K562 (cell line): ENCODE results near the gene LATS1. TPM values are rescaled to one million over a fixed set of nuclear protein-coding genes. Genes with fewer than 3 reads are reported as not detected.

Source experiments
- BHLHE40 ChIP-seq: IDR thresholded peaks from 2 replicates; pipeline ENCODE4 v1.6.1; 2011; ENCODE audit warnings: low read length, improper control_type of control experiment
- FOXK2 ChIP-seq, 2 experiments: fragments of 450-650 bp; IDR thresholded peaks in 1 of 2; conservative IDR thresholded peaks in 1 of 2; 2 replicates each; pipeline ENCODE4 v1.6.1; 2016; ENCODE audit warnings: low read depth in 2 of 2, mild to moderate bottlenecking in 1 of 2
- FOXP4 ChIP-seq: sonication (generic); formaldehyde crosslinking; IDR thresholded peaks from 2 replicates; pipeline ENCODE4 v1.8.0; 2022; ENCODE audit warnings: mild to moderate bottlenecking, missing genetic modification reagents, borderline replicate concordance
- NBN ChIP-seq: fragments of 450-650 bp; IDR thresholded peaks from 2 replicates; pipeline ENCODE4 v1.6.1; 2016; ENCODE audit warnings: low read depth, mild to moderate bottlenecking
- NR2F6 ChIP-seq: fragments of 450-650 bp; formaldehyde crosslinking; IDR thresholded peaks from 2 replicates; pipeline ENCODE4 v1.4.0; 2020; ENCODE audit warnings: mild to moderate bottlenecking
- SAFB ChIP-seq: fragments of 200-400 bp; formaldehyde crosslinking; IDR thresholded peaks from 2 replicates; pipeline ENCODE4 v1.6.1; 2017; ENCODE audit warnings: low read depth, low read length, borderline replicate concordance
- SAP30 ChIP-seq: fragments of 200-600 bp; sonication (generic); IDR thresholded peaks from 2 replicates; pipeline ENCODE4 v1.6.1; 2012; ENCODE audit warnings: borderline replicate concordance, low read depth, mild to moderate bottlenecking, moderate library complexity, low read length, control low read depth, inconsistent platforms; ENCODE audit not compliant: insufficient read depth, poor library complexity, severe bottlenecking
- STAT5B ChIP-seq: fragments of 250-450 bp; sonication (Bioruptor Pico); IDR thresholded peaks from 2 replicates; pipeline ENCODE4 v1.8.0; 2021; ENCODE audit warnings: mild to moderate bottlenecking, inconsistent platforms
- TAF1 ChIP-seq: IDR thresholded peaks from 2 replicates; pipeline ENCODE4 v1.6.1; 2011; ENCODE audit warnings: mild to moderate bottlenecking, low read length, moderate library complexity; ENCODE audit not compliant: insufficient read depth, control insufficient read depth, severe bottlenecking; ENCODE audit errors: extremely low read depth
- TAF9B ChIP-seq: fragments of 450-650 bp; IDR thresholded peaks from 2 replicates; pipeline ENCODE4 v1.6.1; 2018; ENCODE audit warnings: mild to moderate bottlenecking; ENCODE audit not compliant: partially characterized antibody
- ZBTB1 ChIP-seq: sonication (generic); formaldehyde crosslinking; IDR thresholded peaks from 2 replicates; pipeline ENCODE4 v1.8.1; 2023; ENCODE audit warnings: missing genetic modification reagents, low read depth, mild to moderate bottlenecking, borderline replicate concordance
- ZBTB7A ChIP-seq: IDR thresholded peaks from 2 replicates; pipeline ENCODE4 v1.6.1; 2011; ENCODE audit warnings: low read depth, mild to moderate bottlenecking, low read length, moderate library complexity, borderline replicate concordance; ENCODE audit not compliant: control insufficient read depth
- ZNF354B ChIP-seq: fragments of 250-450 bp; sonication (Bioruptor Pico); IDR thresholded peaks from 2 replicates; pipeline ENCODE4 v1.4.0; 2020
- ZNF551 ChIP-seq: fragments of 250-450 bp; sonication (Bioruptor Pico); IDR thresholded peaks from 2 replicates; pipeline ENCODE4 v1.5.0; 2021; ENCODE audit warnings: mild to moderate bottlenecking, moderate library complexity
- ZNF586 ChIP-seq: fragments of 450-650 bp; formaldehyde crosslinking; conservative IDR thresholded peaks from 2 replicates; pipeline ENCODE4 v1.4.0; 2020; ENCODE audit warnings: mild to moderate bottlenecking, moderate library complexity
- ZNF76 ChIP-seq: fragments of 250-450 bp; sonication (Bioruptor Pico); IDR thresholded peaks from 2 replicates; pipeline ENCODE4 v1.4.0; 2020; ENCODE audit warnings: mild to moderate bottlenecking, moderate library complexity, borderline replicate concordance
- polyA plus RNA-seq, 8 experiments: library from polyadenylated mRNA; depleted of rRNA in 4 of 8; stranded (reverse) in 5 of 8; unstranded in 3 of 8; fragments of >200 nt; fragmentation: Nextera tagmentation in 2 of 8; fragmentation: Illumina TruSeq in 1 of 8; extraction: Ambion mirVana in 2 of 8; extraction: Trizol in 1 of 8; gene quantifications; 2 replicates each; pipeline versions ENCODE4 v1.2.1 to v1.2.3, GENCODE V29; 2011 to 2014; ENCODE audit warnings: inconsistent platforms in 1 of 8, missing spikeins in 1 of 8
- total RNA-seq, 7 experiments: library from RNA; depleted of rRNA in 6 of 7; stranded (reverse); fragments of >200 nt in 6 of 7; fragmentation: Illumina TruSeq in 2 of 7; extraction: Trizol in 2 of 7; gene quantifications; 2 replicates each; pipeline versions ENCODE4 v1.2.1 to v1.2.3, GENCODE V29; 2011 to 2021; ENCODE audit warnings: low replicate concordance in 1 of 7
- TF ChIP-seq, protein P1 (sequence below): fragments of 450-650 bp; IDR thresholded peaks from 2 replicates; pipeline ENCODE4 v1.6.1; 2018; ENCODE audit warnings: mild to moderate bottlenecking, low read depth; ENCODE audit not compliant: partially characterized antibody
- TF ChIP-seq, protein P2 (sequence below): sonication (generic); formaldehyde crosslinking; IDR thresholded peaks from 2 replicates; pipeline ENCODE4 v1.8.0; 2022; ENCODE audit warnings: mild to moderate bottlenecking, missing genetic modification reagents

The LATS1 gene
- total and polyA plus RNA-seq, 9 of the 15 experiments (the other 6 are each of a cell fraction or from before 2014, with no cell fraction given): 5.0 to 36.3 (median 18.4) TPM

DNA sequence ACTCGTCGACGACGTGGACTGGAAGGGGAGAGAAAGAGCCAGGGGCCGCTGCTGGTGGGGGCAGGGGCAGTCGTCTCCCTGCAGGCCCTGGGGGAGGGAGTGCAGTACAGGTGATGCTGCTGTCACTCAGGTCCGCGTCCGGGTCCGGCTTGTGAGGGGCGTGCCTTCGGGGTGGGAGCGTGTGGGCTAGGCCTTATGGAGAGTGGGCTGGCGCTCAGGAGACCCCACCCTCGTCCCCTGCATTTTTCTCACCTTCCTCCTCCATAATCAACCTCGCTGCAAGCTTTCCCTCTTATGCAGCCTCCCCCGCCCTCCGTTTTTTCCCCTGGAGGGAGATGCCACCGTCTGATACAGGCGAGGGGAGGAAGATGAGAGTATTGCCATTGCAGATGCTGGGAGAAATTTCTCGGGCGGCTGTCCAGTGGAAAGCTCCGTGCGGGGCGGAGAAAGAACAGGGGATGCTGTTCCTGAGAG, 32.3 kb upstream of the LATS1 start (continued):
- TF ChIP-seq SAP30: peak; percentile 78
- no peak for TF ChIP-seq SAFB
- TF ChIP-seq FOXP4 (CRISPR knock-in tag): peak; percentile 10; the same call in 1 of the 2 replicates
- TF ChIP-seq FOXK2 (conservative IDR thresholded peaks at IDR 0.05 in 1 of 2, IDR thresholded peaks at IDR 0.05 in 1 of 2; ENCODE audit: low read depth in 2 of 2): peak; percentile 17 to 74; a peak in 2 of 4 replicates
- TF ChIP-seq BHLHE40: peak; percentile 29; the same call in 1 of the 2 replicates
- TF ChIP-seq, protein P1, sequence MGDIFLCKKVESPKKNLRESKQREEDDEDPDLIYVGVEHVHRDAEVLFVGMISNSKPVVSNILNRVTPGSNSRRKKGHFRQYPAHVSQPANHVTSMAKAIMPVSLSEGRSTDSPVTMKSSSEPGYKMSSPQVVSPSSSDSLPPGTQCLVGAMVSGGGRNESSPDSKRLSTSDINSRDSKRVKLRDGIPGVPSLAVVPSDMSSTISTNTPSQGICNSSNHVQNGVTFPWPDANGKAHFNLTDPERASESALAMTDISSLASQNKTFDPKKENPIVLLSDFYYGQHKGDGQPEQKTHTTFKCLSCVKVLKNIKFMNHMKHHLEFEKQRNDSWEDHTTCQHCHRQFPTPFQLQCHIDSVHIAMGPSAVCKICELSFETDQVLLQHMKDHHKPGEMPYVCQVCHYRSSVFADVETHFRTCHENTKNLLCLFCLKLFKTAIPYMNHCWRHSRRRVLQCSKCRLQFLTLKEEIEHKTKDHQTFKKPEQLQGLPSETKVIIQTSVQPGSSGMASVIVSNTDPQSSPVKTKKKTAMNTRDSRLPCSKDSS: no peak
- TF ChIP-seq, protein P2, sequence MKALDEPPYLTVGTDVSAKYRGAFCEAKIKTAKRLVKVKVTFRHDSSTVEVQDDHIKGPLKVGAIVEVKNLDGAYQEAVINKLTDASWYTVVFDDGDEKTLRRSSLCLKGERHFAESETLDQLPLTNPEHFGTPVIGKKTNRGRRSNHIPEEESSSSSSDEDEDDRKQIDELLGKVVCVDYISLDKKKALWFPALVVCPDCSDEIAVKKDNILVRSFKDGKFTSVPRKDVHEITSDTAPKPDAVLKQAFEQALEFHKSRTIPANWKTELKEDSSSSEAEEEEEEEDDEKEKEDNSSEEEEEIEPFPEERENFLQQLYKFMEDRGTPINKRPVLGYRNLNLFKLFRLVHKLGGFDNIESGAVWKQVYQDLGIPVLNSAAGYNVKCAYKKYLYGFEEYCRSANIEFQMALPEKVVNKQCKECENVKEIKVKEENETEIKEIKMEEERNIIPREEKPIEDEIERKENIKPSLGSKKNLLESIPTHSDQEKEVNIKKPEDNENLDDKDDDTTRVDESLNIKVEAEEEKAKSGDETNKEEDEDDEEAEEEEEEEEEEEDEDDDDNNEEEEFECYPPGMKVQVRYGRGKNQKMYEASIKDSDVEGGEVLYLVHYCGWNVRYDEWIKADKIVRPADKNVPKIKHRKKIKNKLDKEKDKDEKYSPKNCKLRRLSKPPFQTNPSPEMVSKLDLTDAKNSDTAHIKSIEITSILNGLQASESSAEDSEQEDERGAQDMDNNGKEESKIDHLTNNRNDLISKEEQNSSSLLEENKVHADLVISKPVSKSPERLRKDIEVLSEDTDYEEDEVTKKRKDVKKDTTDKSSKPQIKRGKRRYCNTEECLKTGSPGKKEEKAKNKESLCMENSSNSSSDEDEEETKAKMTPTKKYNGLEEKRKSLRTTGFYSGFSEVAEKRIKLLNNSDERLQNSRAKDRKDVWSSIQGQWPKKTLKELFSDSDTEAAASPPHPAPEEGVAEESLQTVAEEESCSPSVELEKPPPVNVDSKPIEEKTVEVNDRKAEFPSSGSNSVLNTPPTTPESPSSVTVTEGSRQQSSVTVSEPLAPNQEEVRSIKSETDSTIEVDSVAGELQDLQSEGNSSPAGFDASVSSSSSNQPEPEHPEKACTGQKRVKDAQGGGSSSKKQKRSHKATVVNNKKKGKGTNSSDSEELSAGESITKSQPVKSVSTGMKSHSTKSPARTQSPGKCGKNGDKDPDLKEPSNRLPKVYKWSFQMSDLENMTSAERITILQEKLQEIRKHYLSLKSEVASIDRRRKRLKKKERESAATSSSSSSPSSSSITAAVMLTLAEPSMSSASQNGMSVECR: peak; percentile 97
- TF ChIP-seq TAF9B: no peak
- TF ChIP-seq TAF1: peak; percentile 73
- TF ChIP-seq ZNF586 (CRISPR knock-in tag): no peak
- TF ChIP-seq STAT5B (CRISPR knock-in tag): no peak
- no peak for TF ChIP-seq NR2F6
- peak; percentile 65; the same call in 1 of the 2 replicates for TF ChIP-seq ZBTB1 (CRISPR knock-in tag)
- no peak for TF ChIP-seq ZNF76
- TF ChIP-seq ZNF354B (CRISPR knock-in tag): no peak
- TF ChIP-seq NBN: 0 out of 2 replicates have a peak, but pooled peaks have one; percentile 9
- TF ChIP-seq ZBTB7A: peak; percentile 93; the same call in 1 of the 2 replicates
- TF ChIP-seq ZNF551: no peak
